ENCODE data around the gene IFI27L2. TPM values are rescaled to one million over a fixed set of nuclear protein-coding genes. Genes with fewer than 3 reads are reported as not detected.
"Not testable (repeated sequence)": the region's sequence is repeated elsewhere in the genome, so short reads cannot be mapped to it uniquely, and the experiment has no call there.

IFI27L2 gene
- polyA plus RNA-seq, 2 donors = 51.4 to 112 TPM

DNA sequence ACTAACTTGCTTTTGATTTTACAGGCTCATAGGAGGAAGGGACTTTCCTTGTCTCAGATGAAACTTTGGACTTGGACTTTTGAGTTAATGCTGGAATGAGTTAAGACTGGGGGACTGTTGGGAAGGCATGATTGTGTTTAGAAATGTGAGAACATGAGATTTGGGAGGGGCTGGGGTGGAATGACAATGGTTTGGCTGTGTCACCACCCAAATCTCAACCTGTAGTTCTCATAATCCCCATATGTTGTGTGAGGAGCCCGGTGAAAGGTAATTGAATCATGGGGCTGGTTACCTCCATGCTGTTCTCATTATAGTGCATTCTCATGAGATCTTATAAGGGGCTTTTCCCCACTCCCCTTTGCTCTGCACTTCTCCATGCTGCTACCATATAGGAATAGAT, 26.7 kb upstream of the IFI27L2 start:
- H3K4me3 ChIP-seq (ENCODE audit: low read depth in 1 of 2, low read length in 2 of 2); H3K4me1 ChIP-seq (ENCODE audit: control insufficient read depth in 2 of 2, insufficient read depth in 2 of 2, low read length in 1 of 2); H3K27ac ChIP-seq (ENCODE audit: low read depth in 2 of 2, low read length in 1 of 2); H3K9me3 ChIP-seq (ENCODE audit: control insufficient read depth in 2 of 2, insufficient read depth in 1 of 2, low read depth in 1 of 2, low read length in 1 of 2); H3K36me3 ChIP-seq (ENCODE audit: control insufficient read depth in 2 of 2, insufficient read depth in 2 of 2, low read length in 1 of 2); H3K27me3 ChIP-seq (ENCODE audit: control insufficient read depth in 1 of 2, insufficient read depth in 2 of 2, low read length in 2 of 2): not testable (repeated sequence)
- WGBS, 2 donors = 76 to 84% methylated on average over 1 of the region's 1 CpG

DNA sequence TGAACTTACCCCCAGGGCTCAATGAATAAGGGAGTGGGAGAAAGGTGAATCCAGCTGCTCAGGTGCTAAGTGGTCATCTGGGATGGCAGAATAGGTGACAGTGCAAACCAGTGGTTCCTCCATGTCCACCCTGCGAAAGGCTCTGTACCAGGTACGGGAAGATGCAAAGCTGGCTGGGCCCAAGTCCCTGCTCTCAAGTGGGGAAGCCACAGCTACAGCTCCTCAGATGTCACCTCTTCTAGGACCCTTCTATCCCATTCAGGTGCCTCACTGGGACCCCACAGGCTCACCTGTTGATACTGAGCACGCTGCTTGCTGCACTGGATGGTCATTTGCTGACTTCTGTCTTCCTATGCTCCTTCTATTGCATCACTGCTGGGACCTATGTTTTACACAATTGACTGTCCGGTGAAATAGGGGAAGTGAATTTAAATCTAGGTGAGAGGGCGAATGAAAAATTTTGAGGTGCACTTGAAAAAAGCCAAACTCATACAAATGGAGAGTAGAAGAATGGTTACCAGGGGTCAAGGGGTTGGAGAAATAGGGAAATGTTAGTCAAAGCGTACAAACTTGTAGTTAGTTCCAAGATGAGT, 24.4 kb upstream of the IFI27L2 start:
- Histone ChIP-seq H3K27ac (ENCODE audit: low read depth in 2 of 2, low read length in 1 of 2) (no peak overlapping the region), H3K4me3 (ENCODE audit: low read depth in 1 of 2, low read length in 2 of 2) (no peak overlapping the region), H3K4me1 (ENCODE audit: control insufficient read depth in 2 of 2, insufficient read depth in 2 of 2, low read length in 1 of 2) (no peaks in the 10 kb centered on the region), H3K36me3 (ENCODE audit: control insufficient read depth in 2 of 2, insufficient read depth in 2 of 2, low read length in 1 of 2) (no peaks in the 10 kb centered on the region), H3K27me3 (ENCODE audit: control insufficient read depth in 1 of 2, insufficient read depth in 2 of 2, low read length in 2 of 2) (no peaks in the 10 kb centered on the region), H3K9me3 (ENCODE audit: control insufficient read depth in 2 of 2, insufficient read depth in 1 of 2, low read depth in 1 of 2, low read length in 1 of 2) (no peaks in the 10 kb centered on the region)
- WGBS, 2 donors = 87 to 88% methylated on average over 6 of the region's 6 CpGs

DNA sequence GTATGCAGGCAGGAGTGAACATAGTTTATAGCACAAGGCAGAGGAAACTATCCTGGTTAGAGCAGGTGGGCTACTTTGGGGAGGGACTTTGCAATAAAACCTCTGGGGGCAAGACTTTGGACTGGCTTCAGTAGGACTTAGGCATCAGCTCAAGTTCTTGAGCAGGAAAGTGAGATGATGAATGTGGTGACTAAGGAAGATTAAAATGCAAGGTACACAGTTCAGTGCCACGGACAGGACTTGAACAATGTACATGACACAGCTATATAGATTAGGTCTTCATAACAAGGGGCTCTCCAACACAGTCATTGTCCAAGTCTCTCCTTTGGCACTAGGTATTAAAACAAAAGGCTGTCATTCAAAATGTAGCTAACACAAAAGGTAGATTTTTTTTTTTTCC, 23.3 kb upstream of the IFI27L2 start:
- WGBS, 2 donors = 72 to 88% methylated on average over 1 of the region's 1 CpG
- Histone ChIP-seq H3K27me3 (ENCODE audit: control insufficient read depth in 1 of 2, insufficient read depth in 2 of 2, low read length in 2 of 2) (no peaks in the 10 kb centered on the region), H3K27ac (ENCODE audit: low read depth in 2 of 2, low read length in 1 of 2) (no peak overlapping the region), H3K9me3 (ENCODE audit: control insufficient read depth in 2 of 2, insufficient read depth in 1 of 2, low read depth in 1 of 2, low read length in 1 of 2) (no peaks in the 10 kb centered on the region), H3K36me3 (ENCODE audit: control insufficient read depth in 2 of 2, insufficient read depth in 2 of 2, low read length in 1 of 2) (no peaks in the 10 kb centered on the region), H3K4me3 (ENCODE audit: low read depth in 1 of 2, low read length in 2 of 2) (no peak overlapping the region), H3K4me1 (ENCODE audit: control insufficient read depth in 2 of 2, insufficient read depth in 2 of 2, low read length in 1 of 2) (no peaks in the 10 kb centered on the region)

DNA sequence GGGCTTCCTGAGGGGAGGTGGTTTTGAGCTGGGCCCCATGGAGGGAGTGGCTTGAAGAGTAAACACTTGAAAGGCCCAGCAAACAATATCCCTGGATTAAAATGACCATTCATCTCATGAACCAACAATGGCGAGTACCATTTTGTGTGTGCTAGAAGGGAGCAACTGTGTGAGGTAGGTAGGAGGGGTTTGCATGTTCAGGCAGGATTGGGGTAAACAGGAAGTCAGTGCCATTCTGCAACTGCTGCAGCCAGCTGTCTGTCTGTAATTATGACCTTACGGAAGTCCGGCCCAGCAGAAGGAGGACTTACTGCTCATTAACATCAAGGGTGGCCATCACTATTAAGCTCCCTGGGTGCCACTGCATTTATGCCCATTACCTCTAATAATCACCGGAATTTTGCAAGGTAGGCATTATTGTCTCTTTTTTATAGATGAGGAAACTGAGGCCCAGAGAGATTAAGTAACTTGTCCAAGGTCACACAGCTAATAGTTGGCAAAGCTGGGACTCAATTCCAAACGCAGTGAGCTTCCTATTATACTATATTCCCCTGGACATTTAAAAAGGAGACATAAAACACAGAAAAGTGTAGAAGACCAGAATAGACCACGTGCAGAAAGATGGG, 16.6 kb upstream of the IFI27L2 start:
- no peaks in the 10 kb centered on the region for H3K36me3 ChIP-seq (ENCODE audit: control insufficient read depth in 2 of 2, insufficient read depth in 2 of 2, low read length in 1 of 2)
- no peak overlapping the region for H3K27ac ChIP-seq (ENCODE audit: low read depth in 2 of 2, low read length in 1 of 2)
- WGBS, 2 donors = 66 to 82% methylated on average over 6 of the region's 6 CpGs
- no peaks in the 10 kb centered on the region for H3K27me3 ChIP-seq (ENCODE audit: control insufficient read depth in 1 of 2, insufficient read depth in 2 of 2, low read length in 2 of 2)
- H3K9me3 ChIP-seq (ENCODE audit: control insufficient read depth in 2 of 2, insufficient read depth in 1 of 2, low read depth in 1 of 2, low read length in 1 of 2) = no peaks in the 10 kb centered on the region
- H3K4me3 ChIP-seq (ENCODE audit: low read depth in 1 of 2, low read length in 2 of 2) = no peak overlapping the region
- H3K4me1 ChIP-seq (ENCODE audit: control insufficient read depth in 2 of 2, insufficient read depth in 2 of 2, low read length in 1 of 2) = peaks cover 0 to 5% of the 10 kb centered on the region in 2 donors

DNA sequence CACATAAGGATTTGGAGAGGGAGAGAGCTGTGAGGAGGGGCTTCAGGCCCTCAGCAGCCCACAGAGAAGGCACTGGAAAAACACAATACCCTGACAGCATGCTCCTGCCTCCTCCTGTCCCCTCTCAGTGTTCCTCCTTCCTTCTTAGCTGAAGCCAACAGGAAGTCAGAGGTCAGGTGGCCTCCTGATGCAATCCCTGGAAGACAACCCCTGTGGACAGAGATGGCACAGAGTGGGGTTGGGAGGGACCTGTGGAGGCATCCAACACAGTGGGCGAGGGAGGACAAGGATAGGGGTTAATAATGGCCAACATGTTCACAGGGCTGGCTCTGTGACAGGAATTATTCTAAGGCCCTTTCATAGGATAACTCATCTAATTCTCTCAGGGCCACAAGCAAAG, 15.4 kb upstream of the IFI27L2 start:
- H3K4me3 ChIP-seq (ENCODE audit: low read depth in 1 of 2, low read length in 2 of 2) = no peak overlapping the region
- no peaks in the 10 kb centered on the region for H3K9me3 ChIP-seq (ENCODE audit: control insufficient read depth in 2 of 2, insufficient read depth in 1 of 2, low read depth in 1 of 2, low read length in 1 of 2)

GRCh38 chr14:94143711-94144110, 14.3 kb upstream of the IFI27L2 start:
- H3K36me3 ChIP-seq (ENCODE audit: control insufficient read depth in 2 of 2, insufficient read depth in 2 of 2, low read length in 1 of 2) = no peaks in the 10 kb centered on the region
- H3K4me1 ChIP-seq (ENCODE audit: control insufficient read depth in 2 of 2, insufficient read depth in 2 of 2, low read length in 1 of 2) = peaks cover 0 to 5% of the 10 kb centered on the region in 2 donors
- 87 to 92% methylated on average over 4 of the region's 4 CpGs for WGBS, 2 donors
- no peak overlapping the region for H3K27ac ChIP-seq (ENCODE audit: low read depth in 2 of 2, low read length in 1 of 2)
- H3K9me3 ChIP-seq (ENCODE audit: control insufficient read depth in 2 of 2, insufficient read depth in 1 of 2, low read depth in 1 of 2, low read length in 1 of 2) = no peaks in the 10 kb centered on the region
- no peak overlapping the region for H3K4me3 ChIP-seq (ENCODE audit: low read depth in 1 of 2, low read length in 2 of 2)
- H3K27me3 ChIP-seq (ENCODE audit: control insufficient read depth in 1 of 2, insufficient read depth in 2 of 2, low read length in 2 of 2) = no peaks in the 10 kb centered on the region

More for the DNA sequence above, 15.4 kb upstream of the IFI27L2 start:
- Histone ChIP-seq H3K36me3 (ENCODE audit: control insufficient read depth in 2 of 2, insufficient read depth in 2 of 2, low read length in 1 of 2) (no peaks in the 10 kb centered on the region), H3K27ac (ENCODE audit: low read depth in 2 of 2, low read length in 1 of 2) (no peak overlapping the region), H3K27me3 (ENCODE audit: control insufficient read depth in 1 of 2, insufficient read depth in 2 of 2, low read length in 2 of 2) (no peaks in the 10 kb centered on the region), H3K4me1 (ENCODE audit: control insufficient read depth in 2 of 2, insufficient read depth in 2 of 2, low read length in 1 of 2) (peaks cover 0 to 5% of the 10 kb centered on the region in 2 donors)
- 65 to 80% methylated on average over 1 of the region's 1 CpG for WGBS, 2 donors

DNA sequence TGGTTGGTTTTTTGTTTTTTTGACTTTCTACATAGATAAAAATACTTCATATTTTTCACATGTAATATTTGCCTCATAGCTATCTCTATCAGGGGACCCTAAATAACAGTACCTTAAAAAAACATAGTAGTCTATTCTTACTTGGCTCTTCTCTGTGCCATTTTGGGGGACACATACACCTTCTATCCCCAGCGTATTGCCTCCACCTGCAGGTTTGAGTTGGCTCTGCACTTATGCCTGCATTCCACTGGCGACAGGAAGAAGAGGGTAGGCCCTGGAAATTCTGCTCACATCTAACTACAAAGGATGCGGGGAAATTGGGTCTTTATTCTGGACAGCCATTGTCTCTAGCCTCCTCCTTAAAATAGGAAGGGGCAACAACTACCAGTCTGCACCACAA, 13.8 kb upstream of the IFI27L2 start:
- no peaks in the 10 kb centered on the region for H3K36me3 ChIP-seq (ENCODE audit: control insufficient read depth in 2 of 2, insufficient read depth in 2 of 2, low read length in 1 of 2)
- H3K4me3 ChIP-seq (ENCODE audit: low read depth in 1 of 2, low read length in 2 of 2) = no peak overlapping the region
- WGBS, 2 donors = 75% methylated on average over 3 of the region's 3 CpGs
- H3K27ac ChIP-seq (ENCODE audit: low read depth in 2 of 2, low read length in 1 of 2) = no peak overlapping the region
- H3K27me3 ChIP-seq (ENCODE audit: control insufficient read depth in 1 of 2, insufficient read depth in 2 of 2, low read length in 2 of 2) = no peaks in the 10 kb centered on the region
- H3K9me3 ChIP-seq (ENCODE audit: control insufficient read depth in 2 of 2, insufficient read depth in 1 of 2, low read depth in 1 of 2, low read length in 1 of 2) = no peaks in the 10 kb centered on the region
- peaks cover 0 to 5% of the 10 kb centered on the region in 2 donors for H3K4me1 ChIP-seq (ENCODE audit: control insufficient read depth in 2 of 2, insufficient read depth in 2 of 2, low read length in 1 of 2)

DNA sequence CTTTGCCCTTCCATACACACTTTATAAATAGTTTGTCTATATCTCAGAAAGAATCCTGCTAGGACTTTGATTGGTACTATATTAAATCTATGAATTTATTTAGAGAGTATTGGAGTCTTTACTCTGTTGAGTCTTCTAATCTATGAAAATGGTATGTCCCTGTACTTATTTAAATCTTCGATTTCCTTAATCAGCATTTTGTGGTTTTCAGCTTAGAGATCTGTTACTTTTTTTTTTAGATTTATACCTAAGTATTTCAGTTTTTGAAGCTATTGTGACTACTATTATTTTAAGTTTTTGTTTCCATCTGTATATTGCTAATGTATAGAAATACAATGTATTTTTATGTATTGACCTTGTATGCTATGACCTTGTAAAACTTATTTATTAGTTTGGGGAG, 13.4 kb upstream of the IFI27L2 start:
- Histone ChIP-seq H3K9me3 (ENCODE audit: control insufficient read depth in 2 of 2, insufficient read depth in 1 of 2, low read depth in 1 of 2, low read length in 1 of 2) (no peaks in the 10 kb centered on the region), H3K27ac (ENCODE audit: low read depth in 2 of 2, low read length in 1 of 2) (no peak overlapping the region), H3K4me3 (ENCODE audit: low read depth in 1 of 2, low read length in 2 of 2) (no peak overlapping the region), H3K36me3 (ENCODE audit: control insufficient read depth in 2 of 2, insufficient read depth in 2 of 2, low read length in 1 of 2) (no peaks in the 10 kb centered on the region), H3K27me3 (ENCODE audit: control insufficient read depth in 1 of 2, insufficient read depth in 2 of 2, low read length in 2 of 2) (no peaks in the 10 kb centered on the region), H3K4me1 (ENCODE audit: control insufficient read depth in 2 of 2, insufficient read depth in 2 of 2, low read length in 1 of 2) (peaks cover 0 to 5% of the 10 kb centered on the region in 2 donors)
- WGBS, 2 donors = 93 to 95% methylated on average over 1 of the region's 1 CpG

GRCh38 chr14:94142247-94142646, 12.8 kb upstream of the IFI27L2 start:
- Histone ChIP-seq H3K27me3 (ENCODE audit: control insufficient read depth in 1 of 2, insufficient read depth in 2 of 2, low read length in 2 of 2) (no peaks in the 10 kb centered on the region), H3K4me3 (ENCODE audit: low read depth in 1 of 2, low read length in 2 of 2) (no peak overlapping the region), H3K9me3 (ENCODE audit: control insufficient read depth in 2 of 2, insufficient read depth in 1 of 2, low read depth in 1 of 2, low read length in 1 of 2) (no peaks in the 10 kb centered on the region), H3K36me3 (ENCODE audit: control insufficient read depth in 2 of 2, insufficient read depth in 2 of 2, low read length in 1 of 2) (no peaks in the 10 kb centered on the region), H3K27ac (ENCODE audit: low read depth in 2 of 2, low read length in 1 of 2) (no peak overlapping the region), H3K4me1 (ENCODE audit: control insufficient read depth in 2 of 2, insufficient read depth in 2 of 2, low read length in 1 of 2) (peaks cover 0 to 5% of the 10 kb centered on the region in 2 donors)
- 67 to 70% methylated on average over 3 of the region's 3 CpGs for WGBS, 2 donors

DNA sequence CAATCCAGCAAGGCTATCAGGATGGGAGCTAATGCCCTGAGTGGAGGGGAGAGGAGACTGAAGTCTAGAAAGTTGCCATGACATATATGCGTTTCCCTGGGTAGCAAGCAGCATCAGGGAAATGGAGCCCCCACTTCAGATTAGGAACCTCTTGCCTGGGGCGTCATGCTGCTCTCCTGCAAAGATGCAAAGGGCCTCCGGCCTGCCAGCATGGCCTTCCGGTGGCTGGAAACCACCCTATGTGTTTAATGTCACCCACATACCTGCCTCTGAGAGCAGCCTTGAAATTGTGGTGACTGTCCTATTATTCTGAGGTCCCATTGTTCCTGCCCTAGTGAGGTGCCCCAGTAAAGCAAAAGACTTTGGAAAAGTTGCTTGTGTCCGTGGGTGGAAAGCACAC, 10.0 kb upstream of the IFI27L2 start:
- H3K9me3 ChIP-seq (ENCODE audit: control insufficient read depth in 2 of 2, insufficient read depth in 1 of 2, low read depth in 1 of 2, low read length in 1 of 2) = no peaks in the 10 kb centered on the region
- H3K4me1 ChIP-seq (ENCODE audit: control insufficient read depth in 2 of 2, insufficient read depth in 2 of 2, low read length in 1 of 2) = no peaks in the 10 kb centered on the region
- H3K27me3 ChIP-seq (ENCODE audit: control insufficient read depth in 1 of 2, insufficient read depth in 2 of 2, low read length in 2 of 2) = no peaks in the 10 kb centered on the region
- H3K36me3 ChIP-seq (ENCODE audit: control insufficient read depth in 2 of 2, insufficient read depth in 2 of 2, low read length in 1 of 2) = no peaks in the 10 kb centered on the region
- H3K27ac ChIP-seq (ENCODE audit: low read depth in 2 of 2, low read length in 1 of 2) = no peak overlapping the region
- H3K4me3 ChIP-seq (ENCODE audit: low read depth in 1 of 2, low read length in 2 of 2) = no peak overlapping the region
- WGBS, 2 donors = 81 to 82% methylated on average over 5 of the region's 5 CpGs

Measured in esophagus (tissue), 2 donors.